Activated T-helper 1 cell treated with anti-CD3 and anti-CD28 coated beads, Interleukin-12 subunit alpha, Interleukin-12 subunit beta, Interleukin-2, Interleukin-4 antibody, amounts not matched to agents 30 ng/mL and 10 ng/mL and 1 ng/mL, durations not matched to agents 14 hours and 24 hours and 36 hours (primary cell): ENCODE measurements around the gene SRGAP1. TPM values are rescaled to one million over a fixed set of nuclear protein-coding genes. Genes with fewer than 3 reads are reported as not detected.
"Not testable (repeated sequence)": the region's sequence is repeated elsewhere in the genome, so short reads cannot be mapped to it uniquely, and the experiment has no call there.

Experiments
- DNase-seq: peaks from one replicate; pipeline ENCODE4 v3.0.0; 2021; ENCODE audit warnings: low spot score
- H3K27ac Mint-ChIP-seq: one replicate; pipeline ENCODE4 v1.8.0; 2021; ENCODE audit warnings: mild to moderate bottlenecking, mixed read lengths
- H3K27me3 Mint-ChIP-seq: one replicate; pipeline ENCODE4 v1.8.0; 2022; ENCODE audit warnings: mild to moderate bottlenecking, moderate library complexity, mixed read lengths; ENCODE audit not compliant: insufficient read depth
- H3K36me3 Mint-ChIP-seq: one replicate; pipeline ENCODE4 v1.8.0; 2021; ENCODE audit warnings: low read depth, mixed read lengths
- H3K4me1 Mint-ChIP-seq: one replicate; pipeline ENCODE4 v1.8.0; 2021; ENCODE audit warnings: low read depth, mixed read lengths
- H3K4me3 Mint-ChIP-seq: one replicate; pipeline ENCODE4 v1.8.0; 2021; ENCODE audit warnings: mild to moderate bottlenecking, moderate library complexity, mixed read lengths
- H3K9me3 Mint-ChIP-seq: one replicate; pipeline ENCODE4 v1.8.0; 2021; ENCODE audit warnings: mixed read lengths
- intact Hi-C: fragments of 100-400 bp; cut with micrococcal nuclease; formaldehyde crosslinking; loops from one replicate; pipeline ENCODE4 v1.15.1; 2024
- total RNA-seq: library from RNA; stranded (reverse); gene quantifications from 2 replicates; pipeline ENCODE4 v1.2.3, GENCODE V29; 2022

SRGAP1 gene
- total RNA-seq, 1 donor from 2014 or later, result 0.03 TPM

- no peak overlapping the region for H3K4me3 Mint-ChIP-seq
- DNase-seq, result no peak
- no peaks in the 10 kb centered on the region for H3K9me3 Mint-ChIP-seq
- H3K36me3 Mint-ChIP-seq, result no peaks in the 10 kb centered on the region
- peaks cover 8% of the 10 kb centered on the region for H3K27me3 Mint-ChIP-seq
- no peaks in the 10 kb centered on the region for H3K4me1 Mint-ChIP-seq
- intact Hi-C loops, result no loop called here
- no peak overlapping the region for H3K27ac Mint-ChIP-seq
Observed at GRCh38 chr12:64028541-64028940, 184.0 kb downstream of the SRGAP1 start.

GRCh38 chr12:64029013-64029857 is 184.7 kb downstream of the SRGAP1 start:
- DNase-seq, result no peak
- no peaks in the 10 kb centered on the region for H3K9me3 Mint-ChIP-seq
- H3K4me3 Mint-ChIP-seq, result no peak overlapping the region
- no peak overlapping the region for H3K27ac Mint-ChIP-seq
- intact Hi-C loops, result no loop called here
- H3K4me1 Mint-ChIP-seq, result no peaks in the 10 kb centered on the region
- H3K27me3 Mint-ChIP-seq, result peaks cover 8% of the 10 kb centered on the region
- H3K36me3 Mint-ChIP-seq, result no peaks in the 10 kb centered on the region

GRCh38 chr12:64030155-64030554 is 185.7 kb downstream of the SRGAP1 start:
- Mint-ChIP-seq H3K27me3 (peaks cover 8% of the 10 kb centered on the region), H3K4me1 (no peaks in the 10 kb centered on the region), H3K36me3 (no peaks in the 10 kb centered on the region), H3K27ac (no peak overlapping the region), H3K4me3 (no peak overlapping the region), H3K9me3 (no peaks in the 10 kb centered on the region)
- DNase-seq, result no peak
- intact Hi-C loops, result no loop called here

- H3K36me3 Mint-ChIP-seq, H3K4me3 Mint-ChIP-seq, H3K4me1 Mint-ChIP-seq, H3K27me3 Mint-ChIP-seq, intact Hi-C loops, H3K27ac Mint-ChIP-seq, H3K9me3 Mint-ChIP-seq, DNase-seq: not testable (repeated sequence)
Observed at GRCh38 chr12:64034056-64034455, 189.6 kb downstream of the SRGAP1 start.

- Mint-ChIP-seq H3K9me3 (no peaks in the 10 kb centered on the region), H3K36me3 (no peaks in the 10 kb centered on the region), H3K4me3 (no peak overlapping the region), H3K4me1 (no peaks in the 10 kb centered on the region), H3K27ac (no peak overlapping the region), H3K27me3 (peaks cover 1% of the 10 kb centered on the region)
- intact Hi-C loops, result no loop called here
- no peak for DNase-seq
Observed at GRCh38 chr12:64034901-64035576, 190.5 kb downstream of the SRGAP1 start.

- DNase-seq, result no peak
- H3K27me3 Mint-ChIP-seq, result peaks cover 1% of the 10 kb centered on the region
- H3K36me3 Mint-ChIP-seq, result no peaks in the 10 kb centered on the region
- no peaks in the 10 kb centered on the region for H3K4me1 Mint-ChIP-seq
- no peaks in the 10 kb centered on the region for H3K9me3 Mint-ChIP-seq
- intact Hi-C loops, result no loop called here
- no peak overlapping the region for H3K4me3 Mint-ChIP-seq
- H3K27ac Mint-ChIP-seq, result no peak overlapping the region
Observed at GRCh38 chr12:64036414-64036813, 191.9 kb downstream of the SRGAP1 start.

- intact Hi-C loops, result no loop called here
- H3K27ac Mint-ChIP-seq, result no peak overlapping the region
- no peaks in the 10 kb centered on the region for H3K9me3 Mint-ChIP-seq
- DNase-seq, result no peak
- no peak overlapping the region for H3K4me3 Mint-ChIP-seq
- H3K27me3 Mint-ChIP-seq, result no peaks in the 10 kb centered on the region
- H3K4me1 Mint-ChIP-seq, result no peaks in the 10 kb centered on the region
- no peaks in the 10 kb centered on the region for H3K36me3 Mint-ChIP-seq
Observed at GRCh38 chr12:64039281-64039871, 194.9 kb downstream of the SRGAP1 start.

- Mint-ChIP-seq H3K9me3 (no peaks in the 10 kb centered on the region), H3K4me3 (no peak overlapping the region), H3K27ac (no peak overlapping the region), H3K27me3 (no peaks in the 10 kb centered on the region), H3K36me3 (no peaks in the 10 kb centered on the region), H3K4me1 (no peaks in the 10 kb centered on the region)
- intact Hi-C loops, result no loop called here
- DNase-seq, result no peak
Observed at GRCh38 chr12:64042911-64043310, 198.4 kb downstream of the SRGAP1 start.

GRCh38 chr12:64044191-64044590 is 199.7 kb downstream of the SRGAP1 start:
- no peaks in the 10 kb centered on the region for H3K4me1 Mint-ChIP-seq
- H3K27ac Mint-ChIP-seq, result no peak overlapping the region
- H3K27me3 Mint-ChIP-seq, result no peaks in the 10 kb centered on the region
- DNase-seq, result no peak
- H3K36me3 Mint-ChIP-seq, result no peaks in the 10 kb centered on the region
- H3K9me3 Mint-ChIP-seq, result no peaks in the 10 kb centered on the region
- intact Hi-C loops, result no loop called here
- no peak overlapping the region for H3K4me3 Mint-ChIP-seq

- peaks cover 3% of the 10 kb centered on the region for H3K27me3 Mint-ChIP-seq
- H3K4me3 Mint-ChIP-seq, result no peak overlapping the region
- no peaks in the 10 kb centered on the region for H3K9me3 Mint-ChIP-seq
- no peak overlapping the region for H3K27ac Mint-ChIP-seq
- H3K36me3 Mint-ChIP-seq, result no peaks in the 10 kb centered on the region
- intact Hi-C loops, result no loop called here
- DNase-seq, result no peak
- H3K4me1 Mint-ChIP-seq, result no peaks in the 10 kb centered on the region
Observed at GRCh38 chr12:64051057-64051456, 206.6 kb downstream of the SRGAP1 start.

GRCh38 chr12:64053117-64053516 is 208.6 kb downstream of the SRGAP1 start:
- Mint-ChIP-seq H3K36me3 (no peaks in the 10 kb centered on the region), H3K27me3 (peaks cover 4% of the 10 kb centered on the region), H3K4me3 (no peak overlapping the region), H3K27ac (no peak overlapping the region), H3K4me1 (no peaks in the 10 kb centered on the region), H3K9me3 (no peaks in the 10 kb centered on the region)
- intact Hi-C loops, result no loop called here
- DNase-seq, result no peak

- no peak for DNase-seq
- intact Hi-C loops, result no loop called here
- Mint-ChIP-seq H3K27ac (no peak overlapping the region), H3K27me3 (peaks cover 4% of the 10 kb centered on the region), H3K9me3 (no peaks in the 10 kb centered on the region), H3K36me3 (no peaks in the 10 kb centered on the region), H3K4me3 (no peak overlapping the region), H3K4me1 (no peaks in the 10 kb centered on the region)
Observed at GRCh38 chr12:64054079-64054520, 209.6 kb downstream of the SRGAP1 start.

GRCh38 chr12:64056741-64057140 is 212.2 kb downstream of the SRGAP1 start:
- no peaks in the 10 kb centered on the region for H3K36me3 Mint-ChIP-seq
- H3K27ac Mint-ChIP-seq, result no peak overlapping the region
- H3K4me3 Mint-ChIP-seq, result no peak overlapping the region
- intact Hi-C loops, result no loop called here
- no peaks in the 10 kb centered on the region for H3K9me3 Mint-ChIP-seq
- H3K4me1 Mint-ChIP-seq, result no peaks in the 10 kb centered on the region
- no peak for DNase-seq
- H3K27me3 Mint-ChIP-seq, result peaks cover 7% of the 10 kb centered on the region
